Panc1 (cell line): ENCODE results near the gene AMDHD2. TPM values are rescaled to one million over a fixed set of nuclear protein-coding genes. Genes with fewer than 3 reads are reported as not detected.

Experiments
- ATAC-seq: fragments of 200-7000 bp; cut with Tn5 transposase; 2 replicates; pipeline ENCODE4 v1.9.1; 2020; ENCODE audit warnings: mild to moderate bottlenecking, moderate library complexity
- BruUV-seq: library from RNA; stranded (reverse); fragments of 400-500 nt; replicated peaks from 2 replicates; lab custom pipeline; 2021; lab: Mats Ljungman, UMichigan
- CTCF ChIA-PET: fragments of 300-600 bp; sonication (Branson Sonifier 250); formaldehyde crosslinking; loops from one replicate; lab custom pipeline; 2022; ENCODE audit warnings: antibody characterized with exemption; lab: Charles Lee
- POLR2A ChIA-PET: fragments of 300-600 bp; sonication (Branson Sonifier 250); formaldehyde crosslinking; loops from one replicate; lab custom pipeline; 2022; ENCODE audit warnings: antibody characterized with exemption; lab: Charles Lee
- DNase-seq: peaks from one replicate; pipeline ENCODE4 v3.0.0-alpha.2; 2010; ENCODE audit warnings: low read depth, low spot score
- H3K27ac ChIP-seq: 2 replicates; pipeline ENCODE4 v1.5.1; 2011; ENCODE audit warnings: mild to moderate bottlenecking, low read length, inconsistent platforms
- H3K27me3 ChIP-seq: fragments of 200-500 bp; sonication (Bioruptor generic); 2 replicates; pipeline ENCODE4 v1.6.0; 2014; ENCODE audit warnings: low read length, inconsistent platforms; ENCODE audit not compliant: control insufficient read depth, insufficient read depth
- H3K36me3 ChIP-seq: fragments of 200-500 bp; sonication (Bioruptor generic); 2 replicates; pipeline ENCODE4 v1.5.1; 2014; ENCODE audit warnings: inconsistent platforms, mild to moderate bottlenecking, low read length, moderate library complexity; ENCODE audit not compliant: control insufficient read depth, insufficient read depth
- H3K4me1 ChIP-seq: 2 replicates; pipeline ENCODE4 v1.5.1; 2011; ENCODE audit warnings: inconsistent platforms, mild to moderate bottlenecking, low read length, moderate library complexity; ENCODE audit not compliant: control insufficient read depth, insufficient read depth
- H3K4me3 ChIP-seq, 2 experiments: 2 replicates each; pipeline ENCODE4 v1.5.1; 2011 to 2012; ENCODE audit warnings: low read depth in 2 of 2, low read length in 2 of 2, mild to moderate bottlenecking in 2 of 2, inconsistent platforms in 1 of 2, moderate library complexity in 1 of 2
- H3K9me3 ChIP-seq: fragments of 200-500 bp; sonication (Bioruptor generic); 2 replicates; pipeline ENCODE4 v1.5.1; 2014; ENCODE audit warnings: low read depth, mild to moderate bottlenecking, inconsistent platforms, low read length, moderate library complexity; ENCODE audit not compliant: control insufficient read depth, insufficient read depth
- CTCF ChIP-seq: fragments of 450-650 bp; IDR thresholded peaks from 2 replicates; pipeline ENCODE4 v1.5.1; 2017; ENCODE audit warnings: mild to moderate bottlenecking
- POLR2AphosphoS5 ChIP-seq: IDR thresholded peaks from 2 replicates; pipeline ENCODE4 v1.6.1; 2012; ENCODE audit warnings: mild to moderate bottlenecking, low read depth, low read length, moderate library complexity
- REST ChIP-seq, 2 experiments: IDR thresholded peaks; 2 replicates each; pipeline ENCODE4 v1.6.1; 2011 to 2012; ENCODE audit warnings: low read depth in 2 of 2, control low read depth in 1 of 2, low read length in 1 of 2, mild to moderate bottlenecking in 1 of 2, moderate library complexity in 1 of 2; ENCODE audit not compliant: insufficient read depth in 1 of 2
- SIN3A ChIP-seq: IDR thresholded peaks from 2 replicates; pipeline ENCODE4 v1.6.1; 2012; ENCODE audit warnings: low read depth, mild to moderate bottlenecking, low read length, moderate library complexity, borderline replicate concordance; ENCODE audit not compliant: insufficient read depth
- TCF7L2 ChIP-seq: IDR thresholded peaks from 2 replicates; pipeline ENCODE4 v1.6.1; 2011; ENCODE audit warnings: mild to moderate bottlenecking, low read depth, low read length, inconsistent platforms
- in situ Hi-C: cut with HindIII; loops from 2 replicates; pipeline ENCODE4 v1.10.0; 2016; ENCODE audit warnings: low sequenced_read_pairs, low pct_unique_long_range_greater_than_20kb
- intact Hi-C: fragments of 100-400 bp; cut with micrococcal nuclease; formaldehyde crosslinking; loops from one replicate; pipeline ENCODE4 v1.10.0; 2022; ENCODE audit not compliant: unreplicated experiment
- total RNA-seq: library from RNA; stranded (reverse); gene quantifications from one replicate; pipeline ENCODE4 v1.2.1, GENCODE V29; 2021; ENCODE audit not compliant: unreplicated experiment

The AMDHD2 gene
- total RNA-seq, 1 experiment from 2014 or later = 87.5 TPM

DNA sequence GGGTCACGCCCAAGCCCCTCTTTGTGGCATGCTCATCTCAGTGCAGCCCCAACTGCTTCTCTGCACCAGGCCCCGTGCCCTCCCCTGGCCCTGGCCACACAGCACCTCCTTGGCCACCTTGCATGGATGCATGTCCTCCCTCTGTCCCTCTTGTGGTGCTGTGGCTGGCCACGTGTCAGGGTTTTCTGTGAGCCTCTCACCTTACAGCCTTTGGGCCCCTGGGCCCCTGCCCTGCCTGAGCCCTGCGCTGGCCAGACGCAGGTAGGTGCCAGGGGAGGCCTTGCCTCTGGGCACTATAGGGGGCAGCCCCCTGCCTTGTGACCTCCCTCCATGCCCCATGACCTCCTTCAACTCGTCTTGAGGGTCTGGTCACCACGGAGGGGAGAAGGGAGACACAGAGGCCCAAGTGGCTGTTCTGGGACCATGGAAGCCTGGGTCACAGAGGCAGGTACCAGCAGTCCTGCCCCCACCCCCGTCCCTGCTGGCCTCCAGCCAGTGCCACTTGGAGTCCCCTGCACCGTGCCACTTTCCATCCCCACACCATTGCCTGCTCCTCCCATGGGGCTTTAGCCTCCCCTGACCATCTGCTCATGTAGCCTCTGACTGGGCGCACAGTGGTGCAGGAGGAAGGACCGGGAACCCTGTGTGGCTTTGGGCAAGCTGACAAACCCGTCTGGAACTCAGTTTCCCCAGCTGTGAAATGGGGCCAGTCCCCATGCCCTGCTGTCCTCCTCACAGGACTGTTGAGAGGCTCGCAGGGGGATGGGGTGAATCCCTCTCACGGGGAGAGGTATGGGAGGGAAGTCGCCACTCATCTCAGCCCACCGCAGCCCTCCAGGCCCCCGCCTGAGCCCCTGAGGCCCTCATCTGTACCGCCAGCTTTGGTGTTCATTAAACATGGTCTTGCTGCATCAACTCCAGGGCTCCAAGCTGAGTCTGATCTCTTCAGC is 17.9 kb upstream of the AMDHD2 start:
- TF ChIP-seq TCF7L2 (no peak), CTCF (no peak), POLR2AphosphoS5 (no peak), SIN3A (no peak), REST (IDR thresholded peaks at IDR 0.05; ENCODE audit: insufficient read depth in 1 of 2, low read depth in 2 of 2, low read length in 1 of 2) (no peak)
- no peak for ATAC-seq

GRCh38 chr16:2505695-2506094 is 14.5 kb upstream of the AMDHD2 start:
- DNase-seq (no peak), ATAC-seq (no peak)
- ChIA-PET CTCF (no interaction called here), POLR2A (no interaction called here)
- H3K9me3 ChIP-seq = no peaks in the 10 kb centered on the region
- H3K36me3 ChIP-seq = no peaks in the 10 kb centered on the region; the same call in 1 of the 2 replicates
- H3K27me3 ChIP-seq = no peaks in the 10 kb centered on the region
- BruUV-seq = no TSS peak
- in situ Hi-C loops (no loop called here), intact Hi-C loops (no loop called here)
- H3K4me1 ChIP-seq = peaks cover 23% of the 10 kb centered on the region
- no peak for TF ChIP-seq SIN3A
- TF ChIP-seq TCF7L2 = no peak
- TF ChIP-seq CTCF = no peak
- TF ChIP-seq POLR2AphosphoS5 = no peak
- no peak overlapping the region for H3K4me3 ChIP-seq
- H3K27ac ChIP-seq = no peak overlapping the region

More for the DNA sequence above, 17.9 kb upstream of the AMDHD2 start:
- Histone ChIP-seq H3K4me3 (no peak overlapping the region), H3K27ac (no peak overlapping the region; the same call in 1 of the 2 replicates), H3K36me3 (no peaks in the 10 kb centered on the region; the same call in 1 of the 2 replicates), H3K4me1 (peaks cover 23% of the 10 kb centered on the region), H3K27me3 (no peaks in the 10 kb centered on the region), H3K9me3 (no peaks in the 10 kb centered on the region)
- no peak for DNase-seq
- POLR2A ChIA-PET = interaction anchor here (0.6 to 0.7 kb wide), 2 partner anchors 34 to 35 kb away, joined by 5 to 10 read pairs; no protein-coding TSS in a partner anchor
- no TSS peak for BruUV-seq
- intact Hi-C loops (no loop called here), in situ Hi-C loops (no loop called here)
- CTCF ChIA-PET = interaction anchor here (0.7 to 1.9 kb wide), 6 partner anchors 22 to 213 kb away, joined by 3 to 6 read pairs (median 4); partner anchors contain the start of genes NTN3 and TBC1D24
